DND-41 (cell line): ENCODE data around the gene SOX5.

ENCODE experiments used
- EZH2 ChIP-seq: IDR thresholded peaks from 3 replicates; pipeline ENCODE4 v1.6.1; 2012; ENCODE audit warnings: borderline replicate concordance, low read depth, mild to moderate bottlenecking, moderate library complexity, low read length, inconsistent platforms; ENCODE audit not compliant: severe bottlenecking
- TF ChIP-seq, protein P1 (sequence below): IDR thresholded peaks from 2 replicates; pipeline ENCODE4 v1.5.1; 2012; ENCODE audit warnings: borderline replicate concordance, low read length, moderate library complexity, mild to moderate bottlenecking; ENCODE audit not compliant: poor library complexity, severe bottlenecking; ENCODE audit errors: extremely low read depth

- TF ChIP-seq, protein P1, sequence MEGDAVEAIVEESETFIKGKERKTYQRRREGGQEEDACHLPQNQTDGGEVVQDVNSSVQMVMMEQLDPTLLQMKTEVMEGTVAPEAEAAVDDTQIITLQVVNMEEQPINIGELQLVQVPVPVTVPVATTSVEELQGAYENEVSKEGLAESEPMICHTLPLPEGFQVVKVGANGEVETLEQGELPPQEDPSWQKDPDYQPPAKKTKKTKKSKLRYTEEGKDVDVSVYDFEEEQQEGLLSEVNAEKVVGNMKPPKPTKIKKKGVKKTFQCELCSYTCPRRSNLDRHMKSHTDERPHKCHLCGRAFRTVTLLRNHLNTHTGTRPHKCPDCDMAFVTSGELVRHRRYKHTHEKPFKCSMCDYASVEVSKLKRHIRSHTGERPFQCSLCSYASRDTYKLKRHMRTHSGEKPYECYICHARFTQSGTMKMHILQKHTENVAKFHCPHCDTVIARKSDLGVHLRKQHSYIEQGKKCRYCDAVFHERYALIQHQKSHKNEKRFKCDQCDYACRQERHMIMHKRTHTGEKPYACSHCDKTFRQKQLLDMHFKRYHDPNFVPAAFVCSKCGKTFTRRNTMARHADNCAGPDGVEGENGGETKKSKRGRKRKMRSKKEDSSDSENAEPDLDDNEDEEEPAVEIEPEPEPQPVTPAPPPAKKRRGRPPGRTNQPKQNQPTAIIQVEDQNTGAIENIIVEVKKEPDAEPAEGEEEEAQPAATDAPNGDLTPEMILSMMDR, result no peak
- TF ChIP-seq EZH2, result no peak
Measured at GRCh38 chr12:23666866-23667265, 282.6 kb downstream of the SOX5 start.
